WTC11 (cell line): Measurements from ENCODE around the gene RAMP3.

Source experiments
- FOXP1 ChIP-seq: sonication (generic); formaldehyde crosslinking; IDR thresholded peaks from 2 replicates; pipeline ENCODE4 v1.8.0; 2022; ENCODE audit warnings: missing genetic modification reagents, mild to moderate bottlenecking, moderate library complexity, borderline replicate concordance
- NFE2L1 ChIP-seq: sonication (generic); formaldehyde crosslinking; IDR thresholded peaks from 2 replicates; pipeline ENCODE4 v1.8.1; 2023; ENCODE audit warnings: missing genetic modification reagents
- ZNF232 ChIP-seq: sonication (generic); formaldehyde crosslinking; IDR thresholded peaks from 2 replicates; pipeline ENCODE4 v1.8.0; 2022; ENCODE audit warnings: mild to moderate bottlenecking, missing genetic modification reagents
- TF ChIP-seq, protein P1 (sequence below): fragments of 200-600 bp; IDR thresholded peaks from 2 replicates; pipeline ENCODE4 v1.8.0; 2022; ENCODE audit warnings: antibody characterized with exemption
- TF ChIP-seq, protein P2 (sequence below): sonication (generic); formaldehyde crosslinking; IDR thresholded peaks from 2 replicates; pipeline ENCODE4 v1.8.0; 2022; ENCODE audit warnings: mild to moderate bottlenecking, missing genetic modification reagents
- TF ChIP-seq, protein P3 (sequence below): sonication (generic); formaldehyde crosslinking; IDR thresholded peaks from 2 replicates; pipeline ENCODE4 v1.8.1; 2023; ENCODE audit warnings: mild to moderate bottlenecking, missing genetic modification reagents, moderate library complexity

DNA sequence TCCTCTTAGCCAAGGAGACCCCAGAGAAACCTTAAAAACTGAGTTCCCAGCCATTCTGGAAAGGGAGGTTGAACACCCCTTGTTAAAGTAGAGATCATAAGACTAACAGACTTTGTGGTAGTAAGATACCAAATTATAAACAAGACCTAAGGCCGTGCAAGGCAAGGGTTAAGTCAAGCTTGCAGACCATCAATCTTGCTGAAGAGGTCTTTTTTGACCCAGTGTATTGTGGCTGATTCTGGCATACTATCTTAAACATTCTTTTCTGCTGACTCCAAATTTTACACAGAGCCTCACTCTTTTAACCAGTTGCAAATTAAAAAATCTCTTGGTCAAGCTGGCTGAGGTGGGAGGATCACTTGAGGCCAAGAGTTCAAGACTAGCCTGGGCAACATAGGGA lies 44.9 kb upstream of the RAMP3 start:
- TF ChIP-seq ZNF232 (CRISPR knock-in tag) (no peak), NFE2L1 (CRISPR knock-in tag) (no peak), FOXP1 (no peak)
- TF ChIP-seq, protein P1, sequence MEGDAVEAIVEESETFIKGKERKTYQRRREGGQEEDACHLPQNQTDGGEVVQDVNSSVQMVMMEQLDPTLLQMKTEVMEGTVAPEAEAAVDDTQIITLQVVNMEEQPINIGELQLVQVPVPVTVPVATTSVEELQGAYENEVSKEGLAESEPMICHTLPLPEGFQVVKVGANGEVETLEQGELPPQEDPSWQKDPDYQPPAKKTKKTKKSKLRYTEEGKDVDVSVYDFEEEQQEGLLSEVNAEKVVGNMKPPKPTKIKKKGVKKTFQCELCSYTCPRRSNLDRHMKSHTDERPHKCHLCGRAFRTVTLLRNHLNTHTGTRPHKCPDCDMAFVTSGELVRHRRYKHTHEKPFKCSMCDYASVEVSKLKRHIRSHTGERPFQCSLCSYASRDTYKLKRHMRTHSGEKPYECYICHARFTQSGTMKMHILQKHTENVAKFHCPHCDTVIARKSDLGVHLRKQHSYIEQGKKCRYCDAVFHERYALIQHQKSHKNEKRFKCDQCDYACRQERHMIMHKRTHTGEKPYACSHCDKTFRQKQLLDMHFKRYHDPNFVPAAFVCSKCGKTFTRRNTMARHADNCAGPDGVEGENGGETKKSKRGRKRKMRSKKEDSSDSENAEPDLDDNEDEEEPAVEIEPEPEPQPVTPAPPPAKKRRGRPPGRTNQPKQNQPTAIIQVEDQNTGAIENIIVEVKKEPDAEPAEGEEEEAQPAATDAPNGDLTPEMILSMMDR: no peak
- TF ChIP-seq, protein P2, sequence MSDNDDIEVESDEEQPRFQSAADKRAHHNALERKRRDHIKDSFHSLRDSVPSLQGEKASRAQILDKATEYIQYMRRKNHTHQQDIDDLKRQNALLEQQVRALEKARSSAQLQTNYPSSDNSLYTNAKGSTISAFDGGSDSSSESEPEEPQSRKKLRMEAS (CRISPR knock-in tag): no peak
- TF ChIP-seq, protein P3, sequence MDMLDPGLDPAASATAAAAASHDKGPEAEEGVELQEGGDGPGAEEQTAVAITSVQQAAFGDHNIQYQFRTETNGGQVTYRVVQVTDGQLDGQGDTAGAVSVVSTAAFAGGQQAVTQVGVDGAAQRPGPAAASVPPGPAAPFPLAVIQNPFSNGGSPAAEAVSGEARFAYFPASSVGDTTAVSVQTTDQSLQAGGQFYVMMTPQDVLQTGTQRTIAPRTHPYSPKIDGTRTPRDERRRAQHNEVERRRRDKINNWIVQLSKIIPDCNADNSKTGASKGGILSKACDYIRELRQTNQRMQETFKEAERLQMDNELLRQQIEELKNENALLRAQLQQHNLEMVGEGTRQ: no peak
